HG03558 (cell line): ENCODE measurements around the gene B4GALNT4.
"Not testable (repeated sequence)": the region's sequence is repeated elsewhere in the genome, so short reads cannot be mapped to it uniquely, and the experiment has no call there.

ENCODE experiments used
- ATAC-seq: cut with Tn5 transposase; IDR thresholded peaks from one replicate; pipeline ENCODE4 v1.9.1; 2021; ENCODE audit warnings: moderate number of reproducible peaks; ENCODE audit not compliant: unreplicated experiment; ENCODE audit errors: extremely low read depth

B4GALNT4 gene

GRCh38 chr11:369336-370018 is at the start of gene B4GALNT4:
Gene B4GALNT4 (plus strand): TSS chr11:369499. CDS start chr11:369804, 305 bp downstream.
- ATAC-seq: no peak

GRCh38 chr11:319888-320273 is 49.4 kb upstream of the B4GALNT4 start:
- ATAC-seq: not testable (repeated sequence)

- no peak for ATAC-seq
Measured at GRCh38 chr11:324156-324555, 45.1 kb upstream of the B4GALNT4 start.

- ATAC-seq: not testable (repeated sequence)
Measured at GRCh38 chr11:324593-325517, 44.4 kb upstream of the B4GALNT4 start.

- ATAC-seq: no peak
Measured at GRCh38 chr11:325796-326591, 43.3 kb upstream of the B4GALNT4 start.

- no peak for ATAC-seq
Measured at GRCh38 chr11:326592-326841, 42.8 kb upstream of the B4GALNT4 start.

GRCh38 chr11:326842-327580 is 42.3 kb upstream of the B4GALNT4 start:
- no peak for ATAC-seq

GRCh38 chr11:327581-327923 is 41.7 kb upstream of the B4GALNT4 start:
- no peak for ATAC-seq

- ATAC-seq: no peak
Measured at GRCh38 chr11:328012-328411, 41.3 kb upstream of the B4GALNT4 start.

- not testable (repeated sequence) for ATAC-seq
Measured at GRCh38 chr11:328516-329100, 40.7 kb upstream of the B4GALNT4 start.

GRCh38 chr11:329886-330253 is 39.4 kb upstream of the B4GALNT4 start:
- no peak for ATAC-seq

- no peak for ATAC-seq
Measured at GRCh38 chr11:330307-330693, 39.0 kb upstream of the B4GALNT4 start.

GRCh38 chr11:330694-331357 is 38.5 kb upstream of the B4GALNT4 start:
- no peak for ATAC-seq

- ATAC-seq: no peak
Measured at GRCh38 chr11:331358-332060, 37.8 kb upstream of the B4GALNT4 start.

- ATAC-seq: no peak
Measured at GRCh38 chr11:332651-333480, 36.4 kb upstream of the B4GALNT4 start.

- not testable (repeated sequence) for ATAC-seq
Measured at GRCh38 chr11:333616-334263, 35.6 kb upstream of the B4GALNT4 start.

GRCh38 chr11:334264-334994 is 34.9 kb upstream of the B4GALNT4 start:
- ATAC-seq: no peak
